Upper lobe of left lung (tissue), 4 donors: ENCODE data around the gene SLC51B.

ENCODE experiments used
- EP300 ChIP-seq, 4 donors: sonication (generic); formaldehyde crosslinking; IDR thresholded peaks; one replicate each; pipeline ENCODE4 v1.5.1; 2017; ENCODE audit warnings: antibody characterized with exemption in 4 of 4, control low read depth in 2 of 4
- POLR2A ChIP-seq, 4 donors: fragments of 450-650 bp; IDR thresholded peaks; one replicate each; pipeline ENCODE4 v1.5.1; 2016 to 2017; ENCODE audit warnings: antibody characterized with exemption in 4 of 4, mild to moderate bottlenecking in 2 of 4
- POLR2AphosphoS5 ChIP-seq, 2 donors: sonication (generic); formaldehyde crosslinking; IDR thresholded peaks; one replicate each; pipeline ENCODE4 v1.5.1; 2017; ENCODE audit warnings: antibody characterized with exemption in 2 of 2
- TF ChIP-seq, protein P1 (sequence below), 6 experiments: fragments of 450-650 bp in 4 of 6; fragments of 200-600 bp in 2 of 6; sonication (generic) in 2 of 6; IDR thresholded peaks; one replicate each; pipeline ENCODE4 v1.5.1; 2016 to 2019; ENCODE audit warnings: antibody characterized with exemption in 6 of 6

DNA sequence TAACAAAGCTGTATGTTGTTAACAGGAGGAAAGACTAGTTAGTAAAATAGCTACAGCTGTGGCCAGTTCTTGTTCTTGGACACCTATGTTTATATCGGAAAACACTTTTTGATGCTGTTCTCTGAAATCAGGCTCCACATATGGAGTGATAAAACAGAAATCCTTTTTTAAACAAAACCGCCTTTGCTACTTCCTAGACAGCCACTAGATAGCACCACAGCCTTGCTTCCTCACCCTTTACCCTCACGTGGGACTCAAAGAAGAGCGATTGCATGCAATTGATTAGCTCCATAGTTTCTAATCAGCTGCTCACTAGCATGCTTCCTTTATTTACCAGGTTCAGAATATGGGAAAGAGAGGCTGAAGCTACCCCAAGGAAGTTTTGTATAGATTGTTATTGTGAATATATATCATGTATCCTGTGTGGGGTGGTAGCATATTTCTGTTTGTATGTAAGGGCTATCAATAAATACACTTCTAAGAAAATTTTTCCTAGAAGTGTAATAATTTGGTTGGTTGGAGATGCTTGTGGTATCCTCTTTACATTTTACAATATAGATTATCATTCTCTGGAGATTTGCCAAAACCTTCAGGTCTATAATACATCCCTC is 11.4 kb upstream of the SLC51B start:
- TF ChIP-seq, protein P1, sequence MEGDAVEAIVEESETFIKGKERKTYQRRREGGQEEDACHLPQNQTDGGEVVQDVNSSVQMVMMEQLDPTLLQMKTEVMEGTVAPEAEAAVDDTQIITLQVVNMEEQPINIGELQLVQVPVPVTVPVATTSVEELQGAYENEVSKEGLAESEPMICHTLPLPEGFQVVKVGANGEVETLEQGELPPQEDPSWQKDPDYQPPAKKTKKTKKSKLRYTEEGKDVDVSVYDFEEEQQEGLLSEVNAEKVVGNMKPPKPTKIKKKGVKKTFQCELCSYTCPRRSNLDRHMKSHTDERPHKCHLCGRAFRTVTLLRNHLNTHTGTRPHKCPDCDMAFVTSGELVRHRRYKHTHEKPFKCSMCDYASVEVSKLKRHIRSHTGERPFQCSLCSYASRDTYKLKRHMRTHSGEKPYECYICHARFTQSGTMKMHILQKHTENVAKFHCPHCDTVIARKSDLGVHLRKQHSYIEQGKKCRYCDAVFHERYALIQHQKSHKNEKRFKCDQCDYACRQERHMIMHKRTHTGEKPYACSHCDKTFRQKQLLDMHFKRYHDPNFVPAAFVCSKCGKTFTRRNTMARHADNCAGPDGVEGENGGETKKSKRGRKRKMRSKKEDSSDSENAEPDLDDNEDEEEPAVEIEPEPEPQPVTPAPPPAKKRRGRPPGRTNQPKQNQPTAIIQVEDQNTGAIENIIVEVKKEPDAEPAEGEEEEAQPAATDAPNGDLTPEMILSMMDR (IDR thresholded peaks at IDR 0.05): peak in 3 of 6 experiments; percentile 24 to 40 (median 26)
- TF ChIP-seq POLR2AphosphoS5 (IDR thresholded peaks at IDR 0.05): no peak
- no peak for TF ChIP-seq POLR2A (IDR thresholded peaks at IDR 0.05)
- TF ChIP-seq EP300 (IDR thresholded peaks at IDR 0.05): no peak
